ENCODE measurements around the gene TPRA1. TPM values are rescaled to one million over a fixed set of nuclear protein-coding genes. Genes with fewer than 3 reads are reported as not detected.
"Not testable (repeated sequence)": the region's sequence is repeated elsewhere in the genome, so short reads cannot be mapped to it uniquely, and the experiment has no call there.

The TPRA1 gene
- total RNA-seq, 1 donor from 2014 or later = 32.8 TPM

GRCh38 chr3:127539366-127540060 lies 51.0 kb downstream of the TPRA1 start:
- DNase-seq (ENCODE audit: low read depth, low spot score) = no peak

GRCh38 chr3:127538569-127538968 lies 52.0 kb downstream of the TPRA1 start:
- DNase-seq (ENCODE audit: low read depth, low spot score) = no peak

GRCh38 chr3:127536830-127537812 lies 53.4 kb downstream of the TPRA1 start:
- DNase-seq (ENCODE audit: low read depth, low spot score) = no peak

GRCh38 chr3:127535901-127536829 lies 54.4 kb downstream of the TPRA1 start:
- no peak for DNase-seq (ENCODE audit: low read depth, low spot score)

GRCh38 chr3:127535106-127535785 lies 55.3 kb downstream of the TPRA1 start:
- DNase-seq (ENCODE audit: low read depth, low spot score) = no peak

GRCh38 chr3:127534564-127534963 lies 56.0 kb downstream of the TPRA1 start:
- no peak for DNase-seq (ENCODE audit: low read depth, low spot score)

- no peak for DNase-seq (ENCODE audit: low read depth, low spot score)
Observed at GRCh38 chr3:127534161-127534451, 56.4 kb downstream of the TPRA1 start.

- no peak for DNase-seq (ENCODE audit: low read depth, low spot score)
Observed at GRCh38 chr3:127532561-127533203, 57.9 kb downstream of the TPRA1 start.

- DNase-seq (ENCODE audit: low read depth, low spot score) = no peak
Observed at GRCh38 chr3:127531821-127532220, 58.7 kb downstream of the TPRA1 start.

- not testable (repeated sequence) for DNase-seq (ENCODE audit: low read depth, low spot score)
Observed at GRCh38 chr3:127530863-127531262, 59.7 kb downstream of the TPRA1 start.

- no peak for DNase-seq (ENCODE audit: low read depth, low spot score)
Observed at GRCh38 chr3:127529346-127530188, 61.0 kb downstream of the TPRA1 start.

GRCh38 chr3:127525373-127525772 lies 65.2 kb downstream of the TPRA1 start:
- DNase-seq (ENCODE audit: low read depth, low spot score) = no peak

GRCh38 chr3:127524296-127524896 lies 66.1 kb downstream of the TPRA1 start:
- no peak for DNase-seq (ENCODE audit: low read depth, low spot score)

Other genes starting within 250 kb of the TPRA1 start
- 78.4 and 133 TPM in 2 replicates for gene MCM2, start 7.7 kb upstream of the TPRA1 start, total RNA-seq
- gene PODXL2, start 38.5 kb upstream of the TPRA1 start, total RNA-seq = 2.6 and 6.0 TPM in 2 replicates
- gene ABTB1, start 82.2 kb upstream of the TPRA1 start, total RNA-seq = 5.8 and 7.6 TPM in 2 replicates
- 82.6 and 92.3 TPM in 2 replicates for gene MGLL, start 231.8 kb upstream of the TPRA1 start, total RNA-seq